ENCODE measurements around the gene EIF4G3.

EIF4G3 gene

GRCh38 chr1:20849100-20849499 is 327.6 kb downstream of the EIF4G3 start:
- no peak for TF ChIP-seq ESRRG (CRISPR knock-in tag; IDR thresholded peaks at IDR 0.05)
- TF ChIP-seq, protein P1, sequence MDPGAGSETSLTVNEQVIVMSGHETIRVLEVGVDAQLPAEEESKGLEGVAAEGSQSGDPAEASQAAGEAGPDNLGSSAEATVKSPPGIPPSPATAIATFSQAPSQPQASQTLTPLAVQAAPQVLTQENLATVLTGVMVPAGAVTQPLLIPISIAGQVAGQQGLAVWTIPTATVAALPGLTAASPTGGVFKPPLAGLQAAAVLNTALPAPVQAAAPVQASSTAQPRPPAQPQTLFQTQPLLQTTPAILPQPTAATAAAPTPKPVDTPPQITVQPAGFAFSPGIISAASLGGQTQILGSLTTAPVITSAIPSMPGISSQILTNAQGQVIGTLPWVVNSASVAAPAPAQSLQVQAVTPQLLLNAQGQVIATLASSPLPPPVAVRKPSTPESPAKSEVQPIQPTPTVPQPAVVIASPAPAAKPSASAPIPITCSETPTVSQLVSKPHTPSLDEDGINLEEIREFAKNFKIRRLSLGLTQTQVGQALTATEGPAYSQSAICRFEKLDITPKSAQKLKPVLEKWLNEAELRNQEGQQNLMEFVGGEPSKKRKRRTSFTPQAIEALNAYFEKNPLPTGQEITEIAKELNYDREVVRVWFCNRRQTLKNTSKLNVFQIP (CRISPR knock-in tag; IDR thresholded peaks at IDR 0.05; ENCODE audit: borderline replicate concordance, low read depth), result no peak
- TF ChIP-seq ZFP30 (CRISPR knock-in tag; IDR thresholded peaks at IDR 0.05), result no peak
- no peak for TF ChIP-seq OSR1 (CRISPR knock-in tag; IDR thresholded peaks at IDR 0.05)
- TF ChIP-seq TCF4 (CRISPR knock-in tag; IDR thresholded peaks at IDR 0.05; ENCODE audit: borderline replicate concordance), result 0 out of 2 replicates have a peak, but pooled peaks have one; percentile 25
- TF ChIP-seq BACH2 (CRISPR knock-in tag; IDR thresholded peaks at IDR 0.05; ENCODE audit: borderline replicate concordance), result no peak
- no peak for TF ChIP-seq ZNF565 (CRISPR knock-in tag; conservative IDR thresholded peaks at IDR 0.05; ENCODE audit: low read depth)
- TF ChIP-seq CREB5 (CRISPR knock-in tag; IDR thresholded peaks at IDR 0.05; ENCODE audit: low read depth), result no peak
- TF ChIP-seq ISL1 (CRISPR knock-in tag; IDR thresholded peaks at IDR 0.05), result peak; percentile 93
- no peak for TF ChIP-seq ZNF70 (CRISPR knock-in tag; IDR thresholded peaks at IDR 0.05)
- no peak for TF ChIP-seq GLIS3 (CRISPR knock-in tag; IDR thresholded peaks at IDR 0.05)
- no peak for ATAC-seq

DNA sequence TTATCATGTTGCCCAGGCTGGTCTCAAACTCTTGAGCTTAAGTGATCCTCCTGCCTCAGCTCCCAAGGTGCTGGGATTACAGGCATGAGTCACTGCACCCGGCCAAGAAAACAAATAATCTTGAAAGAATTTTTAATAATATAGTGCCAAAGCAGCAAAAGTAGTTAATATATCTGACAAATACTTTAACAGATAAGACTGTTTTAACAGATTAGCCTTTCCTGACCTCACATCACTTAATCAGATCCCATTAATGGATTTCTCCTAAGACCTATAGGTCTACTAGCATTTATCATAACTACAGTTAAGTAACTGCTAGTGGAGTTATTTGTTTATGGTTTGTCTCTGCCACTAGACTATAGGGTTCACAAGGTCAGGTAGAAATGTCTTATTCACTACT is 328.5 kb downstream of the EIF4G3 start:
- no peak for TF ChIP-seq SNAI2 (CRISPR knock-in tag; IDR thresholded peaks at IDR 0.05)
- TF ChIP-seq ISL1 (CRISPR knock-in tag; IDR thresholded peaks at IDR 0.05), result peak; percentile 88
- ATAC-seq, result peak; percentile 64

- TF ChIP-seq TOX (CRISPR knock-in tag; IDR thresholded peaks at IDR 0.05; ENCODE audit: borderline replicate concordance) (no peak), ISL1 (CRISPR knock-in tag; IDR thresholded peaks at IDR 0.05) (peak; percentile 77)
- ATAC-seq, result peak; percentile 74
These were observed 329.1 kb downstream of the EIF4G3 start for GRCh38 chr1:20847611-20848080.

GRCh38 chr1:20846461-20847374 is 330.0 kb downstream of the EIF4G3 start:
- ATAC-seq, result no peak
- TF ChIP-seq BACH2 (CRISPR knock-in tag; IDR thresholded peaks at IDR 0.05; ENCODE audit: borderline replicate concordance) (no peak), CSRNP3 (CRISPR knock-in tag; IDR thresholded peaks at IDR 0.05) (no peak), CSDC2 (CRISPR knock-in tag; IDR thresholded peaks at IDR 0.05) (no peak), ZFP3 (CRISPR knock-in tag; IDR thresholded peaks at IDR 0.05) (no peak), ZNF70 (CRISPR knock-in tag; IDR thresholded peaks at IDR 0.05) (no peak), ZNF565 (CRISPR knock-in tag; conservative IDR thresholded peaks at IDR 0.05; ENCODE audit: low read depth) (no peak), SNAI2 (CRISPR knock-in tag; IDR thresholded peaks at IDR 0.05) (no peak), TOX (CRISPR knock-in tag; IDR thresholded peaks at IDR 0.05; ENCODE audit: borderline replicate concordance) (no peak), ZFP30 (CRISPR knock-in tag; IDR thresholded peaks at IDR 0.05) (no peak), GLIS3 (CRISPR knock-in tag; IDR thresholded peaks at IDR 0.05) (no peak), TSHZ2 (CRISPR knock-in tag; IDR thresholded peaks at IDR 0.05) (no peak), CREB5 (CRISPR knock-in tag; IDR thresholded peaks at IDR 0.05; ENCODE audit: low read depth) (no peak)
- TF ChIP-seq, protein P2, sequence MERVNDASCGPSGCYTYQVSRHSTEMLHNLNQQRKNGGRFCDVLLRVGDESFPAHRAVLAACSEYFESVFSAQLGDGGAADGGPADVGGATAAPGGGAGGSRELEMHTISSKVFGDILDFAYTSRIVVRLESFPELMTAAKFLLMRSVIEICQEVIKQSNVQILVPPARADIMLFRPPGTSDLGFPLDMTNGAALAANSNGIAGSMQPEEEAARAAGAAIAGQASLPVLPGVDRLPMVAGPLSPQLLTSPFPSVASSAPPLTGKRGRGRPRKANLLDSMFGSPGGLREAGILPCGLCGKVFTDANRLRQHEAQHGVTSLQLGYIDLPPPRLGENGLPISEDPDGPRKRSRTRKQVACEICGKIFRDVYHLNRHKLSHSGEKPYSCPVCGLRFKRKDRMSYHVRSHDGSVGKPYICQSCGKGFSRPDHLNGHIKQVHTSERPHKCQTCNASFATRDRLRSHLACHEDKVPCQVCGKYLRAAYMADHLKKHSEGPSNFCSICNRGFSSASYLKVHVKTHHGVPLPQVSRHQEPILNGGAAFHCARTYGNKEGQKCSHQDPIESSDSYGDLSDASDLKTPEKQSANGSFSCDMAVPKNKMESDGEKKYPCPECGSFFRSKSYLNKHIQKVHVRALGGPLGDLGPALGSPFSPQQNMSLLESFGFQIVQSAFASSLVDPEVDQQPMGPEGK (CRISPR knock-in tag; IDR thresholded peaks at IDR 0.05; ENCODE audit: borderline replicate concordance), result no peak
